Left lobe of liver (tissue), 2 donors: ENCODE measurements around the gene CXCR1. TPM values are rescaled to one million over a fixed set of nuclear protein-coding genes. Genes with fewer than 3 reads are reported as not detected.
"Not testable (repeated sequence)": the region's sequence is repeated elsewhere in the genome, so short reads cannot be mapped to it uniquely, and the experiment has no call there.

Experiments used
- ATAC-seq: fragments of 200-7000 bp; cut with Tn5 transposase; one replicate; pipeline ENCODE4 v1.9.1; 2020; ENCODE audit warnings: mild to moderate bottlenecking, moderate library complexity
- DNase-seq: peaks from one replicate; pipeline ENCODE4 v3.0.0-alpha.2; 2020; ENCODE audit warnings: low spot score
- total RNA-seq: library from RNA; stranded (reverse); gene quantifications from one replicate; pipeline ENCODE4 v1.2.1, GENCODE V29; 2021
- donor health status: DM: no; HTN: no; CAD: no; lungs with moderate emphysema.
- donor health status: DM: no; HTN: yes; CAD: no.

Gene CXCR1
- total RNA-seq, 1 donor from 2014 or later = 0.30 TPM

DNA sequence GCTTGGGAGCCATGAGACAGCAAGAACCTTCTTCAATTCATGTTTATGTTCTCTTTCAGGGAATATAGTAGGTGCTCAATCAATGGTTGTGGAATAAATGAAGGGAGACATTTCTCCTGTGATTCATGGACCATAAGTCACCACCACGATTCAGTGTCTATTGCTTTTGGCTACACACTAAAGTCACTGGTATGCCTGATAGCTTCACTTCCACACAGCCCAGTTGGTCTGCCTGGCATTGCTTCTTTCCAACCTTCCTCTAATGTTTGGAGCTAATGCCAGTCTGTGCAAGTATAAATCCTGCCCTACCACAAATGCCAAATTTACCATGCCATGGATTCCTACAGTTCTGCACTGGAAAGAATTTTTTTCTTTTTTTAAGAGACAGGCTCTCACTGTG, 1.3 kb upstream of the CXCR1 start:
- DNase-seq (no peak), ATAC-seq (no peak)

DNA sequence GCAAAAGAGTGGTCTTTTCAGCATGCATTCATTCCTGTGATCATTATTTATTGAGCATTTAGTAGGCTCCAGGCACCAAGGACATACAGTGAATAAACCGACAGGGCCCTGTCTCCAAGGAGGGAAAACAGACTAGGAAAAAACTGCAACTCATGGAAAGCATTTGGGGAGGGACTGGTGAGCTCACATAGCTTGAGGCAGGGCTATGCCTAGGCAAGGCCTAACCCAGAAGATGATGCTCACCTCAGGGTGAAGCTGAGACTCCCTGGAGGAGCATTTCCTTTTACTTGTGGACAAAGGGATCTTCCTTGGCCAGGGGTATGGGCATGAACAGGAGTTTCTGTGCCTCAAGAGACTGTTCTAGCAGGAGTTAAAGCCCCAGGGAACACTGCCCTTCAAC, 3.9 kb downstream of the CXCR1 start:
- DNase-seq (no peak), ATAC-seq (no peak)

DNA sequence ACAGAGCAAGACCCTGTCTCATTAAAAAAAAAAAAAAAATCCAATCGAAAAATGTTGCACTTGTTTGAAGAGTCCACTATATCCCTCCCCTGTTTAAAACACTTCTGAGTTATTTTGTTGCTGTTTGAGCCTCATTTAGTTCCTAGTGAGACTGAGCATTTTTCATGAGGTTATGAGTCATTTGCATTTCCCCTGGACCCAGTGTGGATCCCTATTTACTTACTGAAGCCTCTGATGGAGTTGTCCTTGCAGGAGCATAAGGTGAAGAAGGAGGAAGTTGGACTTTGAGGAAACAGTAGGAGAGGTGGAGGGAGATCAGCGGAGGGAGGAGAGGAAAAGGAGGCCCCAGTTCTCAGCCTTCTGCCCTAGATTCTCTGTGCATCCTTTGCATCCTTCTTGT, 5.1 kb downstream of the CXCR1 start:
- DNase-seq (no peak), ATAC-seq (no peak)

DNA sequence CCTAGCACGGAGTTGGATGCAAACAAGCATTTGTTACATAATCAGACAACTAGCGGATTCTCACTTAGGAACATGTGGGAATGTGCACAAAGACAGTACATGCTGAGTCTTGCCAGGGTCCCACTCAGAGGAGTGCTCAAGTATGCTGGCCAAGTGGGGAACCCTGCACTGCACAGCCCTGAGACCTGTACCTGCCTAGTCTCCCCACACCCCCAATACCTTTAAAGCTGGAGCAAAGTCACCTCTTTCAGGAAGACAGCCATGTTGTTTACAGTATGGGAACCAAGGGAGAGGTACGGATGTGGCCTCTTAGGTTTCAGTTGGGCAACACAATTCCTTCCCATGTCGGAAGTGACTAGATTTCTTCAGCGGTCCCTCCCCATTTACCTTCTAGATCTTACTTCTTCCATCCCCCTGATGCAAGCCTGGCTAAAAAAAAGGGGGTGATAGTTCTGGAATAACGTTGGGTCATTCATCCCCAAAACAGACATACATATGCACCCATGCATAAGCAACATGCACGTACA, 10.7 kb downstream of the CXCR1 start:
- ATAC-seq (no peak), DNase-seq (no peak)

DNA sequence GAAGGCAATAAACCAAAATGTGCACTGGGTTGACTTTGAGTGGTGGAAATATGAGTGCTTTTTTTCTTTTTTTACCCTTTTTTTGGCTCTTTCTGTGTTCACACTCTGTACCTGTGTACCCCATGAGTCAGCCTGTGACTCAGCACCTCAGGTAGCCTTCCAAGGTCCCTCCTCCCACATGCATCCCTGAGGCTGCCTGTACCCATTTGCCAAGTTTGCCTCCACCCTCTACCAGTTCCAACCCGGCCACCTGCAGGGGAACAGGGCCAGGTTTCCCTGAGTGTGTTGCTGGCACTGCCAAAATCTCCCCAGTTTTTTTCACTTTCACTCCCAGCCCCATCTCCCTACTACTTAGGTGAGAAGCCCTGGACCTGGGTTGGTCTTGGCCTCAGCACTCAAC, 14.0 kb downstream of the CXCR1 start:
- ATAC-seq (no peak), DNase-seq (no peak)

DNA sequence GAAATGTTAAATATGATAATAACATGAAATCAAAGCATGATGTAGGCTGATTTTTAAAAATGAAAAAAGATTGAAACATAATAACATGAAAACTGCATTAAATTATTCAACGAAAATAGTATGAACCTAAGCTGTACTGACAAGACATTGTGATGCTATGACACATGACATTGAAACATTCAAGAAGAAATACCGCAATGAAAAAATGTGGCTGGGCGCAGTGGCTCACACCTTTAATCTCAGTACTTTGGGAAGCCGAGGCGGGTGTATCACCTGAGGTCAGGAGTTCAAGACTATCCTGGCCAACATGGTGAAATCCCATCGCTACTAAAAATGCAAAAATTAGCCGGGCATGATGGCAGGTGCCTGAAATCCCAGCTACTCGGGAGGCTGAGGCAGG, 14.6 kb downstream of the CXCR1 start:
- no peak for ATAC-seq
- DNase-seq = no peak

DNA sequence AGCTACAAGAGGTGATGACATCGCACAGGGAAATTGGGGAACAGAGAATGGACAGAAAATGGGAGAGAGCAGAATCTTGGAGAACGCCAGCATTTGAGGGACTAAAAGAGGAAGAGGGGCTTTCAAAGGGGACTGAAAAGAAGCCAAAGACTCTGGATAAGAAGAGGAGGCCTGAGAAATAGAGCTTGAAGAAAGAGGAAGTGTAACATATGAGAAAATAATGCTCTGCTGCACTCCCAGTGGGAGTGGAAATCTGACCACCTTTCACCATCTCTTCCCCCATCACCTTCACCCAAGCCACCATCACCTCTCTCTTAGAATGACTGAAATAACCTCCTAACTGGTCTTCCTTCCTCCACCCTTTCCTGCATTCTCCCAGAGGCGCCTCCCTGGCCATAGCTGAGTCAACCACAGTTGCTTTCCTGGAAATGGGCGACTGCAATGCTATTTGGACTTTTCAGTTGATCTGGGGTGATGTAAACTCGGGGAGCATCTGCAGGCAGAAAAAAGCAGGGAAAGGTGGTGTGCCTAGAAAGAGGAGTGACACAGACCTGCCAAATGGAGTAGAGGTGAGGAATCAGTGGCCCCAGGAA, 16.8 kb downstream of the CXCR1 start:
- DNase-seq (no peak), ATAC-seq (no peak)

DNA sequence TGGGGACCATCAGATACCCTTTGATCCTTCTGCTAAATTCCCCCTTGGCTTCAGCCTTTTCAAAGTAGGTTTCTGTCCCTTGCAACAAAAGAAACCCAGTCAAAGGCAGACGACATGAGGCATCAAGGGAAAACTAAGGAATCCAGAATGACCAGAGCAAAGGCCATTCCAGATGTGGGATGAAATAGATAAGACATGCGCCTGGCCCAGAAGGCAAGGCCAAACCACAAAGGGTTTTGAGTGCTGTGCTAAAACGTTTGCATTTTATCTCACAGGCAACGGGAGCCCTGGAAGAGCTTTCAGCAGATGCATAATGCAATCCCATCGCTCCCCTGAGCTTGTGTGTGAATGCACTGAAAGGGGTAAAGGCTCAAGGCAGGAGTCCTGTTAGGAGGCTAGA, 17.7 kb downstream of the CXCR1 start:
- ATAC-seq (no peak), DNase-seq (no peak)

DNA sequence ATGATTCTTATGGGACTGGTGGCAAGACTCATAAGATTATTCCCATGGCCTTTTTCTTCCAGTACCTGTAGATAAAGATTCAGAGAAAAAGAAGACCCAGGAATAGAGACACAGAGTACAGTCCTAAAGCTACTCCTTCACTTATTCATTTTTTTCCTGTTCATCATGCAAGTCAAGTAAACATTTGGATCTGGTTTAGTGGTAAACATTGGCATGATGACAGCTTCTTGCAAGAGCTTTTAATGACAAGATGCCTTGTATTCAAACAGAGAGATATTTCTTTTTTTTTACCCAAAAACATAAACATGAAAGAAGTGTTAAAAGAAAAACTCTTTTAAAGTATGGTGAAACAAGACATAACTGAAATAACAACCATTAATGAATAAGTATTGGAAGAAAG, 20.7 kb downstream of the CXCR1 start:
- no peak for ATAC-seq
- no peak for DNase-seq

DNA sequence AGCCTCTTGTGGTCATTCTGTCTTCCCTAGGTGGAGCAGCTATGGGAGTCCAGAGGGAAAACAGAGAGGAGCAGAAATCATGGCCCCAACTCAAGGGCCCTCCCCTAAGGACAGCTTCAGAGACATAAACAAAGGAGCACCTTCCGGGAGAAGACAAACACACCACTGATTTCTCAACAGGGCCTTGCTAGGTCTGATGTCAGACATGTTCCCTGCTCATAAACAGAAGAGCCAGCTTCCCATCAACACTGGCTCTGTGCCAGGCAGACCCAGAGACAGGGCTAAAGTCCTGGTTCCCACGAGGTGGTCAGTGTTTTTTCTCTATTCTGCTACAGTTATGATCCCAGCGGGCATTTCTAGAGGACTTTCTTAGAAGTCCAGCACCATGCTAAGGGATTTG, 21.6 kb downstream of the CXCR1 start:
- no peak for ATAC-seq
- no peak for DNase-seq

DNA sequence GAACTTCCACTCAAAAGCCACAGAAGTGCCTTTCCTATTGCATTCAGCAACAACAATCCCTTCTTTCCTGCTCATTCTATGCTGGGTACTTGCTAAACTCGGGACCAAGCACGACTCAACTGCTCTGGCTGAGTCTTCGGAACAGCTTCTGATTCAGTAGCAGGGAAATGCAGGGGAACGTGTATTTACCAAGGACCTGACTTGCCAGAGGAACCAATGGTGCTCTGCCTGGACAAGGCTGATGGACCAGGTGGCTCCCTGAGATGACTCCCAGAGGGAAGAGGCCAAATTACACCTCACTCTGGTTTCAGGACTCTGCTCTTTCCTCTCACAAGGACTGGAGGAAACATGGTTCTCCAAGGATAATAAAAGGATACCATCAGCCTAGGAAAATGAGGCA, 28.7 kb downstream of the CXCR1 start:
- DNase-seq = no peak

DNA sequence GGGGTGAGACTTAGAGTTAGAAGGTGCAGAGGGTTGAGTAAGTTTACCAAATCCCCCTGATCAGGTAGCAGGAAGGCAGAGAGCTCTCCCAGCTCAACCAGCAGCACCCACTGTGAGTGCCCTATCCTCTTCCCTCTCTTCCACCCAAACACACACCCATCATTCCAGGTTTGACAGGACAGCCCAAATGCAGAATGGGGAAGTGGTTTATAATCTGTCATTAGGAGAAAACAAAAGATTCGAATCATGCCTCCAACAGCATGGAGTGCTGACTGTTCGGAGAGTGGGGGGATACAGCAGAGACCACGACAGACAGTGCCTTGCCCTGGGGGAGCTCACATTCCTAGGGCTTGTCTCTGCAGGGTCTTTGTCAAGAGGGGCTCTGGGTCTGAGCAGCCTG, 29.2 kb downstream of the CXCR1 start:
- ATAC-seq (no peak), DNase-seq (no peak)

More for the DNA sequence above, 28.7 kb downstream of the CXCR1 start:
- no peak for ATAC-seq

DNA sequence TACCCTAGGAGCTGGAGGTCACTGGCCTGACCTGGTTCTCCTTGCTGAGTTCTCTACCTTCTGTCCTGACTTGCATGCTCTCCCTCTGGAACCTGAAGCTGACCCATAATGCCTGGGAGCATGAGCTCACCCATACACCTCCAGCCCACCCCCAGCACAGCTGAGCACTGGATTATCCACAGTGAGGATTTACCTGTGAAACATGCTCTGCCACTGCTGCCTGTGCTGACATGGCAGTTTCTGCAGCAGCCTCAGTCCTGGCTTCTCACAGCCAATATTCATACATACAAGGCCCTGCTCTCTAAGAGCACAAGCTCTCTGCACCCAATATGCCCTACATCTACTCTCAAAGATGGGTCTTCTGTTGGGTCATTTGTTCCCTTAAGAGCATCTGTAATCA, 35.9 kb downstream of the CXCR1 start:
- DNase-seq (no peak), ATAC-seq (no peak)

DNA sequence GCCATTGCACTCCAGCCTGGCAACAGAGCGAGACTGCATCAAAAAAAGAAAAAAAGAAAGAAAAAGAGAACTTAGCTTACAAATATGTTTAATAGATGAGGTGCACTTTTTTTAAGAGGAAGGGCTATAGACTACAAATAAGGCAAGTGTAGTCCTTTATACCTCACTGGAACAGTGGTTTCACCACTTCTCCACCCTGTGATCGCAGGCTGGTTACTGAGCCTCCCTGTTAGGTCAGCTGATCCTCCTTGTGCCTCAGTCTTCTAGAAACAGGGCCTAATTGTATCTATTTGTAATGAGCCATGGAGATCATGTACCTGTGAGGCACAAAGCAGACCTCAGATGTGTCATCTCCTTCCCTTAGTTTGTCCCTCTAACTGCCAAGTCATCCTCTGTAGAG, 36.4 kb downstream of the CXCR1 start:
- no peak for ATAC-seq
- no peak for DNase-seq

DNA sequence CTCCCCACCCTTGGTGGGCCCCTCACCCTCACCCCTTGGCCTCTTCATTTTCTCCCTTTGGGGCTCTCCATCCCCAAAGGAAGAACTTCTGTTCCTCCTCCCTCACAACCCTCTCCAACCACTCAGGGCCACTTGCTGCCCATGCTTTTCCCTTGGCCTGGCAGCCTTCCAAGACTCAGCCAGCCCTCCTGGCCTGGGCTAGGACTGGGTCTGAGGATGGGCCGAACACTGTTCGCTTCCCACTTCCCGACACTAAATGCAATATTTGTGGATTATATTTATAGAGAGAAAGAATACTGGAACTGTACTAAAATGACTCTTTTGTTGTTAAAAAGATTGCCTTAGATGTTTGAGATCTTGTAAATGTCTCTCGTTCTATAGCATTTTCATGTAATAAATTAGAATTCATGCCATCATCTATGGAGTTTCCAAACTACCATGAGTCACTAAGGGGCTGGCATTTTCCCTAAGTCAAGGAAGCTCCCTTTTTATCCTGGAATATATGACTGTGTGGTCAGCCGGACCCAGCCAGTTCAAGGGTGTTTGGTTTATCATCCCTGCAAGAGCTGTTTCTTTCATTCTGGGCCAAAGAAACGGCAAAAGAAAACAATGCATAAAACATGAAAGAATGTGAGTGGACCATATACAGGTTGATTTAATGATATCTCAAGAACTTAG, 37.2 kb downstream of the CXCR1 start:
- DNase-seq (no peak), ATAC-seq (no peak)

DNA sequence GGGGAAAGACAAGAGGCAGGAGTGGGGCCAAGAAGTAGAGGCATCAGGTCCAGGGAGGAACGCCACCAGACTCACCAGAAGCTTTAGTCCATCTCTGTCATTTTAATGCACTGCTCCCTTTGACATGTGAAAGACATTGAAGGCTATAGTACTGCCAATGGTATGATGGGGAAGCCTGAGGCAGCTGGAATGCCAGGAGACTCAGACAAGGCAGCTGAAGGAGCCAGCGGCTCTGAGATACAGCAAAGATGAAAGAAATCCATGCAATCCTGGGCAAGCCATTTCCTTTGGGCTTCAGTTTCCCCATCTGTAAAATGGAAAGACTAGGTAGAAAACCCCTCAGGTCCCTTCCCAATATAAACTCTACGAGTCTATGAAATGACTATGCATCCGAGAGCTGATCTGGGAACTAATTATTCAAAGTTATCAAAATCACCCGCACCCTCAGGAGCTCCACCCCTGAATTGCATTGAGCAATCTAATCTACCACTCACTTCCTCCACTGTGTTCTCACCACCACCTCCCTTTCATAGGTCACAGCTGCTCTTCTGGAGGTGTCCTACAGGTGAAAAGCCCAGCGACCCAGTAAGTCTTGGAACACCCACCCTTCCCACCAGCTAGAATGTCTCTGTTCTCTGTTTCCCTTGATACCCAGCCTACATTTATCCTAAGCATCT, 37.8 kb downstream of the CXCR1 start:
- no peak for DNase-seq
- ATAC-seq = no peak

DNA sequence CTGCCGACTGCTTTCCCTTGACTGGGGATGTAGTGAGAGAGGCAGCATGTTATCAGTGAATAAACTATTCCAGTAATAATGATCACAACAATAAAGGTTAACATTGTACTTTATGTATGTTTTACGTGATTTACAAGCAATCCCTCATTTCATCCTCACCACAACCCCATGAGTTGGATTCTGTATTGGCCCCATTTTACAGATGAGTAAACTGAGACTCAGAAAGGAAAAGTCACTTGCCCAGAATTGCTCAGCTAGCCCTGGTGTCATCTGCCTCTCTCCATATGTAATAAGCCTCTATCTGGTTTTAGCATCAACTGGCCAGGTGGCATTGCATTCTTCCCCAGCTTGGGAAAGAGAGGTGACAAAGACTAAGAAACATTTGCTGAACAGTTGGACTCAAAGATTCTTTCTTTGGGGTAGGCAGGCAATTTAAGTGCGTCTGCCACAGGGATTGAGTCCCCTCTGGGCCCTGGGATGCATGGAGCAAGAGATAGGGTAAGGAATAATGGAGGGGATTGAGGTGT, 38.8 kb downstream of the CXCR1 start:
- no peak for DNase-seq
- no peak for ATAC-seq

DNA sequence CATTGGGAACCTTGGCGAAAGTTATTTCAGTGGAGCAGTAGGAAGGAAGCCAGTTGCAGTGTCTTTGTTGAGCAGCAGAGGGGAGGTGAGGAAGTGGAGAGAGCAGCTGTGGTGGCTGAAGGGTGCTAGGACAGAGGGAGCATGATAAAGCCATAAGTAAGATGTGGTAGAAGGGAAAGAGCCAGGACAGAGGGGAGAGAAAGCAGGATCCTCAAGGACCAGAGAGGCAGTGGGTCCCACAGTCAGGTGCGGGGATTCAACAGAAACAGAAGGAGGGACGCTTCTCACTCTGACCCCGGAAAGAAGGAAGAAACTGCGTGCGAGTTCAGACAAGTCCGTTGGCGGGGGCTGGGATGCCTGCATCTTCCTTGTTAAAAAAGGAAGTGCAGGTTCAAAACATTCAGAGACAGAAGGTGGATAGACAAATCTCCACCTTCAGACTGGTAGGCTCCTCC, 41.1 kb downstream of the CXCR1 start, which contains the start of gene CXCR2:
Gene CXCR2, plus strand, starts transcription at position 403 of the 455 bp plus-strand sequence. CDS start 8,774 bp downstream, outside the sequence.
- ATAC-seq (peak; percentile 32), DNase-seq (no peak)

DNA sequence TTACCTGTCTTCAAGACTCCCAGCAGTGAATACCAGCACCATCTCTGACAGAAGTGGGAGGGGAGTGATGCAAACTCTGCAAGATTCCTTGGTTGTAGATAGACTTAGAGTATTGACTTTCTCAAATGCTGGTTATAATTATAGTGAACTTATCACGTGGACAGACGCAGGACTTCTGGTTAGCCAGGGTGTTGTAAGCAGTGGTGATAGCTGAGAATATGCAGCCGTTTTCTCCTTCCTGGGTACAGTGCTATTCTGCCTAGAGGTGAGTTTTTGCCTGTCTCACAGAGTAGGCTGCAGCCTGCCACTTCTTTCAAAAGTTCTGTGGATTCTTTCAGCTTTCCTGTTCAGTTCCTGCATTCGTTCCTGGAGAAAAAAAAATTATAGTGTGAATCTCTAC, 41.7 kb downstream of the CXCR1 start:
- DNase-seq = no peak
- ATAC-seq = no peak

DNA sequence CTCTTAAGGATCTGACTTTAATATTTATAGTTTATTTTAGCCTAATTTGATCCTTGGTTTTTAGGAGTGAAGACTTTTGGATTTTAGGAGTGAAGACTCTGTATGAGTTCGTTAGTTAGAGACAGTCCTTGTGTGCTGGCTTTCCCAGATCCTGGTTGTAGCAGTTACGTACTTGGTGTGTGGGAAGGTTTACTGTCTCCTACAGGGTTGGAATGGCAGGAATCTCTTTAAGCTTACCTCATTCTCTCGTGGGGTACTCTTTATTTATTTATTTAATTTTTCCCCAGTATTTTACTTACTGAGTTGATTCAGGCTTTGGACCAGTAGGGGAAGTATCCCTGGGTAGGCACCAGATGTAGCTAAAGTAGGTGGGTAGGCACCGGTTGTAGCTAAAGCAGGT, 42.8 kb downstream of the CXCR1 start:
- DNase-seq = no peak
- no peak for ATAC-seq

DNA sequence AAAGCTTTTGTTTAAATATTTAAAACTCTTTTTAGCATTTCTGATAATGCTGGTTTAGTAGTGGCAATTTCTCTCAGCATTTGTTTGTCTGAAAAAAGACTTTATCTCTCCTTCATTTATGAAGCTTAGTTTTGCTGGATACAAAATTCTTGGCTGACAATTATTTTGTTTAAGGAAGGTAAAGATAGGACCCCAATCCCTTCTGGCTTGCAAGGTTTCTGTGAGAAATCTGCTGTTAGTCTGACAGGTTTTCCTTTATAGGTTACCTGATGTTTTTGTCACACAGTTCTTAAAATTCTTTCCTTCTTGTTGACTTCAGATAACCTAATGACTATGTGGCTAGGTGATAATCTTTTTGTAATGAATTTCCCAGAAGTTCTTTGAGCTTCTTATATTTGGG, 44.5 kb downstream of the CXCR1 start:
- not testable (repeated sequence) for ATAC-seq, DNase-seq

DNA sequence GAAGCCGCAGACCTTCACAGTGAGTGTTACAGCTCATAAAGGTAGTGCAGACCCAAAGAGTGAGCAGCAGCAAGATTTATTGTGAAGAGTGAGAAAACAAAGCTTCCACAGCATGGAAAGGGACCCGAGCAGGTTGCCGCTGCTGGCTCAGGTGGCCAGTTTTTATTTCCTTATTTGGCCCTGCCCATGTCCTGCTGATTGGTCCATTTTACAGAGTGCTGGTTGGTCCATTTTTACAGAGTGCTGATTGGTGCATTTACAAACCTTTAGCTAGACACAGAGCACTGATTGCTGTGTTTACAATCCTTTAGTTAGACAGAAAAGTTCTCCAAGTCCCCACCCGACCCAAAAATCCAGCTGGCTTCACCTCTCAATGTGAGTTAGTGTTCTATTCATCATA, 45.0 kb downstream of the CXCR1 start:
- DNase-seq, ATAC-seq: not testable (repeated sequence)
